HL-60 (cell line): ENCODE data around the gene ELOA2.
"Not testable (repeated sequence)": the region's sequence is repeated elsewhere in the genome, so short reads cannot be mapped to it uniquely, and the experiment has no call there.

Experiments
- POLR2AphosphoS5 ChIP-seq: IDR thresholded peaks from 2 replicates; pipeline ENCODE4 v1.6.1; 2012; ENCODE audit warnings: low read depth
- TF ChIP-seq, protein P1 (sequence below): IDR thresholded peaks from one replicate; pipeline ENCODE4 v1.5.1; 2011; ENCODE audit warnings: low read length, control low read depth, inconsistent platforms; ENCODE audit not compliant: insufficient read depth
- TF ChIP-seq, protein P2 (sequence below): IDR thresholded peaks from 2 replicates; pipeline ENCODE4 v1.6.1; 2012; ENCODE audit warnings: low read depth; ENCODE audit not compliant: insufficient replicate concordance

DNA sequence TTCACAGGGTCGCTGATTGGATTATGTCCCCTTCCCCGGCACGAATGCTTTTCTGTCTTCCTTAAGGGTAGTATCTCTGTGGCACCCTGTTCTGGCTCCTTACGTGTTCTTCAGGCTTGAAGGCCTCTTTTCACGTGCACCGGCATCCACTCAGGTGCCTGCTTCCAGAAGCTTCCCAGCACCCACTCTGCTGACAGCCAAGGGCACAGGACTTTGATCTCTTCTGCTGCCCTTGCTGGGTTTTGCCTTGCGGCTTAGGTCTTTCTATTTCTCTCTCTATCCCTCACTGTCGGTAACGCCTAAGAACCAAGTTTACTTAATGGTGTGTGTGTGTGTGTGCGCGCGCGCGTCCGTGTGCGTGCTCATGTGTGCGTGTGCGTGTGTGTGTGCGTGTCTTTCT, 14.7 kb downstream of the ELOA2 start:
- TF ChIP-seq, protein P1, sequence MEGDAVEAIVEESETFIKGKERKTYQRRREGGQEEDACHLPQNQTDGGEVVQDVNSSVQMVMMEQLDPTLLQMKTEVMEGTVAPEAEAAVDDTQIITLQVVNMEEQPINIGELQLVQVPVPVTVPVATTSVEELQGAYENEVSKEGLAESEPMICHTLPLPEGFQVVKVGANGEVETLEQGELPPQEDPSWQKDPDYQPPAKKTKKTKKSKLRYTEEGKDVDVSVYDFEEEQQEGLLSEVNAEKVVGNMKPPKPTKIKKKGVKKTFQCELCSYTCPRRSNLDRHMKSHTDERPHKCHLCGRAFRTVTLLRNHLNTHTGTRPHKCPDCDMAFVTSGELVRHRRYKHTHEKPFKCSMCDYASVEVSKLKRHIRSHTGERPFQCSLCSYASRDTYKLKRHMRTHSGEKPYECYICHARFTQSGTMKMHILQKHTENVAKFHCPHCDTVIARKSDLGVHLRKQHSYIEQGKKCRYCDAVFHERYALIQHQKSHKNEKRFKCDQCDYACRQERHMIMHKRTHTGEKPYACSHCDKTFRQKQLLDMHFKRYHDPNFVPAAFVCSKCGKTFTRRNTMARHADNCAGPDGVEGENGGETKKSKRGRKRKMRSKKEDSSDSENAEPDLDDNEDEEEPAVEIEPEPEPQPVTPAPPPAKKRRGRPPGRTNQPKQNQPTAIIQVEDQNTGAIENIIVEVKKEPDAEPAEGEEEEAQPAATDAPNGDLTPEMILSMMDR: not testable (repeated sequence)
- TF ChIP-seq POLR2AphosphoS5: not testable (repeated sequence)
- TF ChIP-seq, protein P2, sequence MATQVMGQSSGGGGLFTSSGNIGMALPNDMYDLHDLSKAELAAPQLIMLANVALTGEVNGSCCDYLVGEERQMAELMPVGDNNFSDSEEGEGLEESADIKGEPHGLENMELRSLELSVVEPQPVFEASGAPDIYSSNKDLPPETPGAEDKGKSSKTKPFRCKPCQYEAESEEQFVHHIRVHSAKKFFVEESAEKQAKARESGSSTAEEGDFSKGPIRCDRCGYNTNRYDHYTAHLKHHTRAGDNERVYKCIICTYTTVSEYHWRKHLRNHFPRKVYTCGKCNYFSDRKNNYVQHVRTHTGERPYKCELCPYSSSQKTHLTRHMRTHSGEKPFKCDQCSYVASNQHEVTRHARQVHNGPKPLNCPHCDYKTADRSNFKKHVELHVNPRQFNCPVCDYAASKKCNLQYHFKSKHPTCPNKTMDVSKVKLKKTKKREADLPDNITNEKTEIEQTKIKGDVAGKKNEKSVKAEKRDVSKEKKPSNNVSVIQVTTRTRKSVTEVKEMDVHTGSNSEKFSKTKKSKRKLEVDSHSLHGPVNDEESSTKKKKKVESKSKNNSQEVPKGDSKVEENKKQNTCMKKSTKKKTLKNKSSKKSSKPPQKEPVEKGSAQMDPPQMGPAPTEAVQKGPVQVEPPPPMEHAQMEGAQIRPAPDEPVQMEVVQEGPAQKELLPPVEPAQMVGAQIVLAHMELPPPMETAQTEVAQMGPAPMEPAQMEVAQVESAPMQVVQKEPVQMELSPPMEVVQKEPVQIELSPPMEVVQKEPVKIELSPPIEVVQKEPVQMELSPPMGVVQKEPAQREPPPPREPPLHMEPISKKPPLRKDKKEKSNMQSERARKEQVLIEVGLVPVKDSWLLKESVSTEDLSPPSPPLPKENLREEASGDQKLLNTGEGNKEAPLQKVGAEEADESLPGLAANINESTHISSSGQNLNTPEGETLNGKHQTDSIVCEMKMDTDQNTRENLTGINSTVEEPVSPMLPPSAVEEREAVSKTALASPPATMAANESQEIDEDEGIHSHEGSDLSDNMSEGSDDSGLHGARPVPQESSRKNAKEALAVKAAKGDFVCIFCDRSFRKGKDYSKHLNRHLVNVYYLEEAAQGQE: not testable (repeated sequence)
